CD14-positive monocyte (primary cell): Measurements from ENCODE around the gene UBR3. TPM values are rescaled to one million over a fixed set of nuclear protein-coding genes. Genes with fewer than 3 reads are reported as not detected.

ENCODE experiments used
- DNase-seq, 3 donors: peaks; one replicate each; pipeline ENCODE4 v3.0.0-alpha.2; 2011 to 2022
- H2AFZ ChIP-seq: 2 replicates; pipeline ENCODE4 v1.6.0; 2012; ENCODE audit warnings: mild to moderate bottlenecking, low read depth, low read length, inconsistent platforms; ENCODE audit not compliant: insufficient read depth, poor library complexity, severe bottlenecking
- H3K27ac ChIP-seq, 2 donors: 1 replicate in 1 of 2; 2 replicates in 1 of 2; pipeline ENCODE4 v1.5.1; 2012 to 2013; ENCODE audit warnings: low read length in 2 of 2, control low read depth in 1 of 2, inconsistent platforms in 1 of 2, low read depth in 1 of 2, mild to moderate bottlenecking in 1 of 2
- H3K27me3 ChIP-seq, 2 donors: one replicate each; pipeline versions ENCODE4 v1.6.0 to v1.6.1; 2011 to 2013; ENCODE audit warnings: low read length in 2 of 2; ENCODE audit not compliant: control insufficient read depth in 2 of 2, insufficient read depth in 2 of 2
- H3K36me3 ChIP-seq, 2 donors: replicated peaks in 1 of 2; 1 replicate in 1 of 2; 2 replicates in 1 of 2; pipeline versions ENCODE4 v1.5.1 to v1.6.1; 2012 to 2013; ENCODE audit warnings: low read length in 2 of 2, control low read depth in 1 of 2, inconsistent platforms in 1 of 2, mild to moderate bottlenecking in 1 of 2; ENCODE audit not compliant: insufficient read depth in 2 of 2, control insufficient read depth in 1 of 2
- H3K4me1 ChIP-seq, 2 donors: 1 replicate in 1 of 2; 2 replicates in 1 of 2; pipeline versions ENCODE4 v1.5.1 to v1.6.1; 2012 to 2013; ENCODE audit warnings: low read length in 2 of 2, control low read depth in 1 of 2, inconsistent platforms in 1 of 2, mild to moderate bottlenecking in 1 of 2, moderate library complexity in 1 of 2; ENCODE audit not compliant: insufficient read depth in 2 of 2, control insufficient read depth in 1 of 2
- H3K4me2 ChIP-seq: replicated peaks from 2 replicates; pipeline ENCODE3; 2012; ENCODE audit warnings: low read length, moderate library complexity, mild to moderate bottlenecking; ENCODE audit not compliant: poor library complexity, severe bottlenecking; ENCODE audit errors: extremely low read depth
- H3K4me3 ChIP-seq, 3 experiments: fragments of 200-600 bp in 1 of 3; sonication (generic) in 1 of 3; replicated peaks in 1 of 3; 1 replicate in 2 of 3; 2 replicates in 1 of 3; pipeline ENCODE4 v1.5.1; 2011 to 2013; ENCODE audit warnings: low read length in 3 of 3, mild to moderate bottlenecking in 3 of 3, control low read depth in 2 of 3, low read depth in 2 of 3, inconsistent platforms in 1 of 3, moderate library complexity in 1 of 3
- H3K79me2 ChIP-seq: 2 replicates; pipeline ENCODE4 v1.6.0; 2012; ENCODE audit warnings: mild to moderate bottlenecking, control low read depth, inconsistent platforms, low read length, moderate library complexity; ENCODE audit not compliant: insufficient read depth
- H3K9ac ChIP-seq: 2 replicates; pipeline ENCODE4 v1.6.0; 2017; ENCODE audit warnings: low read length, mild to moderate bottlenecking; ENCODE audit not compliant: insufficient read depth, poor library complexity, severe bottlenecking
- H3K9me3 ChIP-seq, 2 donors: replicated peaks in 1 of 2; 1 replicate in 1 of 2; 2 replicates in 1 of 2; pipeline versions ENCODE4 v1.5.1 to v1.6.1; 2012 to 2013; ENCODE audit warnings: low read length in 2 of 2, control low read depth in 1 of 2; ENCODE audit not compliant: control insufficient read depth in 1 of 2, insufficient read depth in 1 of 2
- H4K20me1 ChIP-seq: 2 replicates; pipeline ENCODE4 v1.6.0; 2012; ENCODE audit warnings: mild to moderate bottlenecking, low read length, control low read depth, moderate library complexity; ENCODE audit not compliant: insufficient read depth
- H3K27ac Mint-ChIP-seq, 7 donors: one replicate each; pipeline ENCODE4 v1.8.0; 2020; ENCODE audit warnings: mild to moderate bottlenecking in 7 of 7, mixed read lengths in 7 of 7, moderate library complexity in 6 of 7, inconsistent platforms in 2 of 7
- H3K27me3 Mint-ChIP-seq, 3 donors: one replicate each; pipeline ENCODE4 v1.8.0; 2021 to 2022; ENCODE audit warnings: low read depth in 3 of 3, mild to moderate bottlenecking in 3 of 3, mixed read lengths in 3 of 3, moderate library complexity in 3 of 3, inconsistent platforms in 1 of 3
- H3K36me3 Mint-ChIP-seq, 2 donors: one replicate each; pipeline ENCODE4 v1.8.0; 2020; ENCODE audit warnings: mixed read lengths in 2 of 2, inconsistent platforms in 1 of 2, mild to moderate bottlenecking in 1 of 2
- H3K4me1 Mint-ChIP-seq: one replicate; pipeline ENCODE4 v1.8.0; 2020; ENCODE audit warnings: mild to moderate bottlenecking, mixed read lengths
- H3K4me3 Mint-ChIP-seq, 2 donors: one replicate each; pipeline ENCODE4 v1.8.0; 2020; ENCODE audit warnings: mild to moderate bottlenecking in 2 of 2, mixed read lengths in 2 of 2, moderate library complexity in 1 of 2
- H3K9me3 Mint-ChIP-seq, 7 donors: one replicate each; pipeline ENCODE4 v1.8.0; 2020 to 2022; ENCODE audit warnings: mixed read lengths in 7 of 7, mild to moderate bottlenecking in 6 of 7, moderate library complexity in 6 of 7, inconsistent platforms in 2 of 7
- CTCF ChIP-seq: fragments of 200-600 bp; IDR thresholded peaks from one replicate; pipeline ENCODE4 v1.8.0; 2022; ENCODE audit warnings: antibody characterized with exemption, mild to moderate bottlenecking
- WGBS: methylation state at CpG from one replicate; pipeline ENCODE4 v1.1.5; 2013; ENCODE audit warnings: missing lambda C conversion rate; ENCODE audit not compliant: insufficient coverage; 5-methylcytosine and 5-hydroxymethylcytosine counted together
- intact Hi-C, 2 donors: fragments of 100-400 bp; cut with micrococcal nuclease; formaldehyde crosslinking; loops; one replicate each; pipeline versions ENCODE4 v1.15.0 to v1.15.1; 2023
- polyA plus RNA-seq, 3 donors: library from polyadenylated mRNA; depleted of rRNA in 1 of 3; unstranded in 2 of 3; stranded (reverse) in 1 of 3; fragments of 300-500 nt in 2 of 3; fragments of >200 nt in 1 of 3; fragmentation: Illumina TruSeq in 2 of 3; gene quantifications; 1 replicate in 2 of 3; 2 replicates in 1 of 3; pipeline ENCODE4 v1.2.3, GENCODE V29; 2012 to 2021

The UBR3 gene
- polyA plus RNA-seq, 3 donors: 4.3 to 10.7 (median 4.7) TPM

DNA sequence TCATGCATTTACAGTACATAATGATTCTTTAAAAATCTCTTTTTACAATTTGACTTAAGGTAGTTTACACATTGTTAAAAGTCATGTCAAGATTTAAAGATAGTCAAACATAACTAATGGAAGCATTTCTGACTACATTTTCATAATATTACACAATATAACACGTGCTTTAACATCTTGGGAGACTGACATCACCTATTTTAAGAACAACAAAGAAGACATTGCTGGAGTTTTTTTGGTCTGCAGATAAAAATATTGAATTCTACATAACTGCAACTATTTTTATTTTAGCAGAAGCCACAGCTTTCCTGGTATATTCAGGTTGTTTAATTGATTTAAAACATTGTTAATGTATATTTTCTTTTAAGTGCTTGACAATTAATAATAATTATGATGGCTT lies 65.7 kb downstream of the UBR3 start:
- WGBS: no CpG with 5 or more reads among the region's 1 CpG
- DNase-seq: no peak
- H3K36me3 ChIP-seq: peaks cover 17 to 58% of the 10 kb centered on the region in 2 donors
- H3K4me1 Mint-ChIP-seq: no peaks in the 10 kb centered on the region
- H3K4me3 Mint-ChIP-seq: no peak overlapping the region
- H3K4me2 ChIP-seq: no peak overlapping the region
- no peaks in the 10 kb centered on the region for H3K9me3 ChIP-seq
- no peak overlapping the region for H3K27ac Mint-ChIP-seq
- no peaks in the 10 kb centered on the region for H3K27me3 Mint-ChIP-seq
- H3K9ac ChIP-seq: no peak overlapping the region
- intact Hi-C loops: no loop called here
- H3K27ac ChIP-seq: no peak overlapping the region
- H3K79me2 ChIP-seq: no peaks in the 10 kb centered on the region
- H2AFZ ChIP-seq: no peak overlapping the region
- peaks cover 34 to 36% of the 10 kb centered on the region in 2 donors for H3K36me3 Mint-ChIP-seq
- no peaks in the 10 kb centered on the region for H3K27me3 ChIP-seq
- no peaks in the 10 kb centered on the region for H4K20me1 ChIP-seq
- no peak overlapping the region for H3K4me3 ChIP-seq
- no peaks in the 10 kb centered on the region for H3K4me1 ChIP-seq
- TF ChIP-seq CTCF: no peak
- no peaks in the 10 kb centered on the region for H3K9me3 Mint-ChIP-seq

- Histone ChIP-seq H3K27me3 (no peaks in the 10 kb centered on the region), H3K4me1 (no peaks in the 10 kb centered on the region), H3K9me3 (no peaks in the 10 kb centered on the region), H3K79me2 (no peaks in the 10 kb centered on the region), H3K4me2 (no peak overlapping the region), H3K36me3 (peaks cover 20 to 52% of the 10 kb centered on the region in 2 donors), H3K4me3 (no peak overlapping the region), H4K20me1 (no peaks in the 10 kb centered on the region), H3K27ac (no peak overlapping the region), H3K9ac (no peak overlapping the region), H2AFZ (no peak overlapping the region)
- 100% methylated on average over 2 of the region's 3 CpGs for WGBS
- Mint-ChIP-seq H3K27me3 (no peaks in the 10 kb centered on the region), H3K9me3 (peaks cover 0 to 5% (median 3%) of the 10 kb centered on the region in 7 donors), H3K4me1 (peaks cover 5% of the 10 kb centered on the region), H3K36me3 (peaks cover 38 to 43% of the 10 kb centered on the region in 2 donors), H3K4me3 (no peak overlapping the region), H3K27ac (no peak overlapping the region)
- TF ChIP-seq CTCF: no peak
- DNase-seq: no peak
- intact Hi-C loops: no loop called here
Measured at GRCh38 chr2:169895294-169895985, 68.2 kb downstream of the UBR3 start.
